Putamen (tissue), 1 donor: ENCODE measurements around the gene COCH.
"Not testable (repeated sequence)": the region's sequence is repeated elsewhere in the genome, so short reads cannot be mapped to it uniquely, and the experiment has no call there.

Experiments used
- DNase-seq: peaks from one replicate; pipeline ENCODE4 v3.0.0-alpha.2; 2016; ENCODE audit warnings: low spot score

COCH gene

DNA sequence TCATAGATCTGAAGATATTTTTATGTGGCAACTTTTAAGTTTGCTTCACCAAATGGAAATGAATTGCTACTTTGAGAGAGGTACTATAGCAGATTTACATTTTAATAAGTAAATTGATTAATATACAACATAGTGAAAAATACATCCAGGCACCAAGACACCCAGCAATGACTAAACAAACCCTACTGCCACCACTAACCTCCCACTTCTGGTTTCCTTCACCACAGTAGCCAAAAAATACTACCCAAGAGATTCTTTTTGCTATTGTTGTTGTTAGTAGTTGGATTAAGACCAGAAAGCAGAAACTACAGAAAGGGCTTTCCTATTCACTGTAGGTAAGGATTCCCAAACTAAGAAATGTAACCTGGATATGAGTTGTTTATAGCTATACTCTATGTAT is 54.1 kb downstream of the COCH start:
- DNase-seq = no peak

DNA sequence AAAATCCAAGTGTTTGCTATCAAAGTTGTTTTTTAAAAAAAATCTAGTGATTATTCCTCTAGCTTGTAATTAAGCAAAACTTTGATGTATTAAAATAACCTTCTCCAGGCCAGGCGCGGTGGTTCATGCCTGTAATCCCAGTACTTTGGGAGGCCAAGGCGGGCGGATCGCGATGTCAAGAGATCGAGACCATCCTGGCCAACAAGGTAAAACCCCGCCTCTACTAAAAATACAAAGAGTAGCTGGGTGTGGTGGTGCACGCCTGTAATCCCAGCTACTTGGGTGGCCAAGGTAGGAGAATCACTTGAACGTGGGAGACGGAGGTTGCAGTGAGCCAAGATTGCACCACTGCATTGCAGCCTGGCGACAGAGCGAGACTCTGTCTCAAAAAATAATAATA is 59.6 kb downstream of the COCH start:
- not testable (repeated sequence) for DNase-seq

GRCh38 chr14:30935445-30935844 is 61.1 kb downstream of the COCH start:
- DNase-seq = no peak

GRCh38 chr14:30938617-30939016 is 64.3 kb downstream of the COCH start:
- no peak for DNase-seq
